Renal pelvis (tissue), 4 donors: ENCODE results near the gene PRDX2. TPM values are rescaled to one million over a fixed set of nuclear protein-coding genes. Genes with fewer than 3 reads are reported as not detected.
"Not testable (repeated sequence)": the region's sequence is repeated elsewhere in the genome, so short reads cannot be mapped to it uniquely, and the experiment has no call there.

Source experiments
- DNase-seq: peaks from one replicate; pipeline ENCODE4 v3.0.0-alpha.2; 2013
- polyA plus RNA-seq, 3 donors: library from polyadenylated mRNA; unstranded; fragments of 120-200 nt; gene quantifications; one replicate each; pipeline ENCODE4 v1.2.1, GENCODE V29; 2013; ENCODE audit not compliant: insufficient read length in 3 of 3

PRDX2 gene
- polyA plus RNA-seq, 3 donors: 303 to 365 (median 345) TPM

DNA sequence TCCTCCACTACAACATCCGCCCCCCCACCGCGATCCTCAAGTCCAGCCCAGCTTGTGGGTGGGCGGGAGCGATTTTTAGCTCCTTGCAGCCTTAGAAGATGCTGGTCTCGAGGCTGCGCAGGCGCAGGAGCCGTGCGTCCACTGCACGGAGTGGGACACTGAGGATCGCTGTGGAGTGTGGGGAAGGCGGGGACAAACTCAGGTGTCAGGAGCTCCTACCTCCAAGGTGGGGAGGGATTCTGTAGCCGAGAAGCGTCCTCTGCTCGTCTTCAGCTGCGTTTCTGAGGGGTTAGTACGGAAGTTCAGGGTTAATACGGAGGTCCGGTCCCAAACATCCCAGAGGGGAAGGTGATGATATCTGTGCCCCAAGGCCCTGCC is 33.0 kb upstream of the PRDX2 start, which contains the start of gene RTBDN:
TSS of gene RTBDN (minus strand) at position 14 of the 378 bp plus-strand sequence. CDS start 4,600 bp downstream, outside the sequence.
- DNase-seq: no peak

DNA sequence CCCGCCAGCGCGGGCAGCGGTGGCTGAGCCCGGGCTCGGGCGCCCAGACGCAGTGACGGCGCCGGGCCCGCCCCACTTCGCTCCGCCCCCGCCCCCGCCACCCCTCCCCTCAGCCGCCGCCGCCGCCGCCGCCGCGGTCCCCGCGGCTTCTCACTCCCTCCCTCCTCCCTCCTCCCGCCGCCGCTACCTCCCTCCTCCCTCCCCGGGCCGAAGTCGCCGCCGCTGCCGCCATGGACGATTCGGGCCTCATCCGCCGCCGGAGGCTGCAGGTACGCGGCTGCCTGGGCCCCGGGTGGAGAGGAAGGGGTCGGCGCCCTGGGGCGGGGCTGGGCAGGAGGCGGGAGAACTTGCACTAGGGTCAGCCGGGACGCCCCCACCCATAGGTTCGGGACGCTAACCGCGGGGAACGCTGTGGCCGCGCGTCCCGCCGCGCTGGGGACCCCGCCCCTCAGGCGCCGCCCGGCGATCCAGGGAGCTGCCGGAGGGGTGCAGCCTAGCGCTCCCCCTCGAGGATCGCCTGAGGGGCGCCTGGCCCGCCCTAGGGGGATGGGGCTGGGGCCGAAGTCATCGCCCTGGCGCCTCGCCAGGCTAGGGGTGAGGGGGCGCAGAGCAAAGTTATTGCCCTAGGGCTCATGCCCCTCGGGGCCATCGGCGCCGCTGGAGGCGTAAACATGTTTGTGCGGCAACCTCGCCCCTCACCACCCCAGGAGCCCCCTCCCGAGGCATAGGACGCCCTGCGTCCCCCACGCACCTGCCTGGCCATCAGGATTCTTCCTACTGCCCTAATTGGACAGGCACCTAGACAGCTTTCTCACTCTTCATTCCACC is 32.4 kb upstream of the PRDX2 start:
- DNase-seq: no peak

DNA sequence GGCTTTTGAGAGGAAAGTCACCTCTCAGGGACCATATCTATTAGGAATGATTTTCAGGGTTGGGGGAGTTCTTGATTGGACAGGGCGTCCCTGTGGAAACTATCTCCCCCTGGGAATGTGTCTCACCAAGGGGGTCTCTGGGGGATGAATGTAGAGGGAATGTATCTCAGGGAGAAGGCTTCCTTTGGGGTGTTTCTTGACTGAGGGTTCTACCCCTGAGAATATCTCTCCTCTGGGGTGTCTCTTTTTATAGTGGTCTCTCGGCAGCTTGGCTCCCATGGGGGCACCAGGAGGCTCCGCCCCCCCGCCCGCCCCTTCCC is 31.8 kb upstream of the PRDX2 start:
- no peak for DNase-seq

DNA sequence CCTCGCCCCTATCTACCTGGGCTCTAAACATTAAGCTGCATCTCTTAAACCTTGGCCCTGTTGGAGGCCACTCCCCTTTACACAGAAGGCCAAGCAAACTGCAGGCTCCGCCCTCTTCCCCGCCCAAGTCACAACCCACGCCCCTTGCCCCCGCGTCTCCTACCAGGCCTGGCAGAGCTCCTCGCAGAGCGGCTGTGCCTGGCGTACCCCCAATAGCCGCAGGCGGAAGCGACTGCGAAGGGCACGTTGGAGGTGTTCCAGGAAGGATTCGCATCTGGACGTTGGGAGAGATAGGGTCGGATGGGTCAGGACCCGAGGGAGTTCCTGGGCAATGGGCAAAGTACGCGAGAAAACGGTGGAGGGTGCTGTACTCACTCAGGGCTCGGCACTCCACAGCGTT is 26.9 kb upstream of the PRDX2 start:
- no peak for DNase-seq

DNA sequence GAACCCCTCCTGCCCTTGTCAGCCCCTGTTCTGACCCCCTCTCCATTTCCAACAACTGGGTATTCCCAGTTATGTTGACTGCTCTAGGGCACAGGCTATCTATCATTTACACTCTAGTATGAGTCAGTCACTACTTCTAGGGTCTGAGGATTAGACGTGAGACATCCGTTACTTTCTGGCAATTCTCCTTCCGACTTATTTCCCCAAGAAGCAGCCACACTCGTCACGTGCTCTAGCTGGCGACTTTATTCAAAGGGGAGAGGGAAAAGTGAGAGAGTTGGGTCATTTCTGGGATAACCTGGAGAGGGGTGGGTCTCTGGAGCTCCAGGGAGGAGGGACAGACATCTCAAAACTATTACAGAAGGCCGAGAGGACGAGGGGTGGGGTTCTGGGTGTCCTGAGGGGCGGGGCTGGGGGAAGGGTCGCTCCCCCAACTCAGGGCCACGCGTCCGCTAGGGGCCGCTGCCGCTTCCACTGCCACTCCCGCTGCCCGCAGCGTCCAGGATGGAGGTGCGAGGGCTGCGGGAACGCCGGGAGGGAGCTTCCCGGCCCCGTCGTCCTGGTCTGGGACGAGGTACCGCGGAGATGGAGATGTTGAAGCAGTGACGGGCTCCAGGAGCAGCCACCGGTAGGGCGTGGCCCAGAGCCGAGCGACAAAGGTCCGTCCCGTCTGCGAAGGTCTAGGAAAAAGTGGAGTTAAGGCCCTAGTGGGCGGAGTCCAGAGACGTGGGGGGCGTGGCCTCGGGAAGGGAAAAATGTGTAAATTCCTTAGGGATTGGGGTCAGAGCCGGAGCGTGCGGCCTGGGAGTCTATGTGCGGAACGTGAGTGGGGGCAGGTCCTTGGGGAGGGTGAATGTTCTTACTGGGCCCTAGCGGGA is 23.9 kb upstream of the PRDX2 start:
- no peak for DNase-seq

DNA sequence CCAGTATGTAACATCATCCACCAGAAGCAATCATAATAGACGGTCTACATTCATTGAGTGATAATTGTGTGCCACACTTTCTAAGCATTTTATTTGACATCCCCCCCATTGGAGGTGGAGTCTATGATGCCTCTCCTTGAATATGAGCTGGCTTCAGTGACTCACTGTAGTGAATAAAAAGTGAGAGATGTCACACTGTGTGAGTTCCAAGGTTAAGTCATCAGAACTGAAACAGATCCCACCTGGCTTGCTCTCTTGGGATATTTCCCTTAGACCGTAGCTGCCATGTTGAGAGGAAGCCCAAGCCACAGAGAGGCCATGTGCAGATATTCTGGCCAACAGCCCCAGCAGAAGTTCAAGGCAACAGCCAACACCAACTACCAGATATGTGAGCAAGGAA is 20.2 kb upstream of the PRDX2 start:
- no peak for DNase-seq

DNA sequence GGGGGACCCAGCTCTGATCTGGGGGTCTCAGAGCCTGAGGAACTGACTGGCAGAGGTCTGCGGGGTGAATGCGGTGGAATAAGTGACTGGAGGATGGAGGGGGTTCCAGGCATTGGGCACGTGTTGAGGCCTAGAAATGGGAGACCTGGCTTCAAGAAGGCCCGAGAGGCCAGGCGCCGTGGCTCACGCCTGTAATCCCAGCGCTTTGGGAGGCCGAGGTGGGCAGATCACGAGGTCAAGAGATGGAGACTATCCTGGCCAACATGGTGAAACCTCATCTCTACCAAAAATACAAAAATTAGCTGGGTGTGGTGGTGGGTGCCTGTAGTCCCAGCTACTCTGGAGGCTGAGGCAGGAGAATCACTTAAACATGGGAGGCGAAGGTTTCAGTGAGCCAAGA is 16.2 kb upstream of the PRDX2 start:
- not testable (repeated sequence) for DNase-seq

DNA sequence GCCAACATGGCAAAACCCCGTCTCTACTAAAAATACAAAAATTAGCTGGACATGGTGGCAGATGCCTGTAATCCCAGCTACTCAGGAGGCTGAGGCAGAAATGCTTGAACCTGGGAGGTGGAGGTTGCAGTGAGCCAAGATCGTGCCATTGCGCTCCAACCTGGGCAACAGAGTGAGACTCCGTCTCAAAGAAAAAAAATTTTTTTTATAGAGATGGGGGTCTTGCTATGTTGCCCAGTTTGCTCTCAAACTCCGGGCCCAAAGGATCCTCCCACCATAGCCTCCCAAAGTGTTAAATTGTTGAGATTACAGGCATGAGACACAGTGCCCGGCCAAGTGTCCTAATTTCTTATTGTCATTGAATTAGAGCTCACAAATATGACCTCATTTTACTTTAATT is 15.6 kb upstream of the PRDX2 start:
- DNase-seq: not testable (repeated sequence)

DNA sequence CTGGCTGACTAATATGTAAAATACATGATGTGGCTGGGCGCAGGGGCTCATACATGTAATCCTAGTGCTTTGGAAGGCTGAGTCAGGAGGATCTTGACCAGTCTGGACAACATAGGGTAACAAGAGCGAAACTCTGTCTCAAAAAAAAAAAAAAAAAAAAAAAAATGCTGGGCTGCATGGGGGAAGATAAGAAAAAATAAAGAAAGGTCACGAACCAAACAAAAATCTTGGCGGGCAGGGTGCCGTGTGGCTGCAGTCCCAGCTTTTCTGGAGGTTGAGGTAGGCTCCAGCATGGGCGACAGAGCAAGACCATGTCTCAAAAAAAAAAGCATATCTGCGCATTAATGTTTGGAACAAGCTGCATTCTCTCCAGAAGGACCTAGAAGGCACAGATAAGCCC is 13.5 kb upstream of the PRDX2 start:
- no peak for DNase-seq

DNA sequence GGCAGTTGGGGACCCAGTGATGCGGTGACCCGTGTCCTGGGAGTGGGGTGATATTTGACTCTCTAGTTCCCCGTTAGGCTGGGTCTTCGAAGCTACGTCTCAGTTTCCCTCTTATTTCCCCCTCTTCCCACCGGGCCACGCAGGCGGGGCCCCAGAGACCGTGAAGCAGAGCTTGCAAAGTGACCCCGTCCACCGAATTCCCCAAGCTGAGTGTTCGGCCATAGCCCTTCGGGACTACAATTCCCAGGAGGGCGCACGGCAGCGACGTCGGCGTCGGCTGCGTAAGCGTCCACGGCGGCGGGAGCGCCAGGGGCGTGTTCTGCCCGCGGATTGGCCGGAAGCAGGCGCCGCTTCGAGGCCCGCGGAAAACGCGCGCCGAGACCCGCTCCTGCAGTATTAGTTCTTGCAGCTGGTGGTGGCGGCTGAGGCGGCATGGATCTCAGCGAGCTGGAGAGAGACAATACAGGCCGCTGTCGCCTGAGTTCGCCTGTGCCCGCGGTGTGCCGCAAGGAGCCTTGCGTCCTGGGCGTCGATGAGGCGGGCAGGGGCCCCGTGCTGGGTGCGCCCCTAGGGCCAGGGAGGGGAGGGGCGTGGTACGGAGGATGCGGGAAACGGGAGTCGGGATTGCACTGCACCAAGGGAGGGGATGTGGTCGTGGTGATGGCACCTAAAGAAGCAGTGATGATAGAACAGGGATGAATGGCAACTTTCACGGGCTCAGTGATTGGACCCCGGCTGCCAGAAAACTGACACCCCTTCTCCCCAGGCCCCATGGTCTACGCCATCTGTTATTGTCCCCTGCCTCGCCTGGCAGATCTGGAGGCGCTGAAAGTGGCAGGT is 4.9 kb upstream of the PRDX2 start, which contains the start of gene RNASEH2A:
TSS of gene RNASEH2A (plus strand) at position 343 of the 840 bp plus-strand sequence. CDS start at position 433, 90 bp downstream.
- peak; percentile 92 for DNase-seq

DNA sequence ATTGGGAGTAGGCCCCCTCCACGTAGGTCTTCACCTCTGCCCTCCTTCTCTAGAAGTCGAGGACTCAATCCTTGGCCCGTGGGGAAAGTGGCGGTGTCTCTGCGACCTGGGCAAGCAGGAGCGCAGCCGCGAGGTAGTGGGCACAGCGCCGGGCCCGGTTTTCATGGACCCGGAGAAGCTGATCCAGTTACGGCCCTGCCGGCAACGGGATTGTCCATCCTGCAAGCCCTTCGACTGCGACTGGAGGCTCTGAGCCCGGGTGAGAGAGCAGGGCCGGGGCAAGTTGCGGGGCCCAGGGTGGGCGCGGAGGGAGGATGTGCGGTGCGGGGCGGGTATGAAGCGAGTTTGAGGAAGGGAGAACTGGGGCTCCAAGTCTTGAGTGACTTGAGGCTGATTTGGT is 2.5 kb upstream of the PRDX2 start:
- DNase-seq: no peak

DNA sequence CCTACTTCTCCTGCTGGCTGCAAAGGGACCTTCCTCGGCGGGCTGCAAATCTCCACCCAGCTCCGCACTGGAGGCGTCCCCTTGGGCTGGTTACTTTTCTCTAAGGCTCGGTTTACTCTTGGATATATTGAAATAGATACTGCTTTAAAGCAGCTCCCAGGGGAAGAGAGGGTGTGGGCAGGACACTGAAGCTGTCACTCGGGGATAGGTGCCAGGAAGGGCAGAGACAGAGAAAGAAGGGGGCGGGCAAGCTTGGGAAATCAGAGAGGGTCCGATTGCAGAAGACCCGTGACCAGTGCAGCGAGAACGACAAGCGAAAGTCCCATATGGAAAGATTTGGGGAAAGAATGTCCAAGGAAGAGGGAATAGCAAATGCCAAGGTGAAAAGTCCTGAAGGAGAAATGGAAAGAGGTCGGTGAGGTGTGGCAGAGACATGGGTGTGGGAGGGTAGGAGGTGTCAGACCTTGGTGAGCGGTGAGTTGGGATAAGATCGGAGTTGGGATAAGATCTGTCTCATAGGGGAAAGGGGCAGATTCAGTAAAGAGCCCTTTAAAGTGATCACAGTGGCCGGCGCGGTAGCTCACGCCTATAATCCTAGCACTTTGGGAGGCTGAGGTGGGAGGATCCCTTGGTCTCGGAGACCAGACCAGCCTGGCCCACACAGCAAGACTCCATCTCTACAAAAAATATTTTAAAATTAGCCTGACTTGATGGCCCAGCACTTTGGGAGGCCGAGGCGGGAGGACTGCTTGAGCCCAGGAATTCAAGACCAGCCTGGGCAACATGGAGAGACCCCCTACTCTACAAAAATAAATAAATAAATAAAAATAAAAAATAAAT is 887 bp upstream of the PRDX2 start:
- no peak for DNase-seq

DNA sequence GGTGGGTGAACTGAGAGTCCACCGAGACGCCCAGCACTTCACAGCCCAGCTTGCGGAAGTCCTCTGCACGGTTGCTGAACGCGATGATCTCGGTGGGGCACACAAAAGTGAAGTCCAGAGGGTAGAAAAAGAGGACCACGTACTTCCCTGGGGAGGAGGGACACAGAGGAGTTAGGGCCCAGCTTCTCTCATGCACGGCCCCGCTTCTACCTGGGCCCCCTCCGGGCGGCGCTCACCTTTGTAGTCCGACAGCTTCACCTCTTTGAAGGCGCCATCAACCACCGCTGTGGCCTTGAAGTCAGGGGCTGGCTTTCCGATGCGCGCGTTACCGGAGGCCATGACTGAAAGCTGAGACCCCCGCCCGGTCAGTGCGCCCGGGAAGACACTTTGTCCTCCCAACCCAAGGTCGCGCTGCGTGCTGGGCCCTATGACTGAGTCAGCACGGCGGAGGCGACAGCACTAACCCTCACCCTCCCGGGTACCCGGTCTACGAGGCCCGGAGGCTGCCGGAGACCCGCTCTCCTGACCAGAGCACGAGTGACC is 606 bp downstream of the PRDX2 start:
- DNase-seq: no peak

DNA sequence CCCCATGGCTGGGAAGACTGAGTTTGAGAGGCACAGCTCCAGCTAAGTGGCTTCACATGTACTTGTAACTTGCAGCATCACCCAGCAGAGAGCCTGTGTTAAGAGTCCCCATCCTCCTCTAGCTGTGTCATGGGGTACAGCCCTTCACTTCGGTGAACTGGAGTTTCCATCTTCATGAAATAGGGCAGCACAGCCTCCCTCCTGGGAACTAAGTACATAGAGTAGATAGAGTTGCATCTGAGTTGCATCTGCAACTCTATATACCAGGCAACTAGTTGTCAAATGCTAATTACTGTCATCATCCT is 1.2 kb downstream of the PRDX2 start:
- DNase-seq: no peak

DNA sequence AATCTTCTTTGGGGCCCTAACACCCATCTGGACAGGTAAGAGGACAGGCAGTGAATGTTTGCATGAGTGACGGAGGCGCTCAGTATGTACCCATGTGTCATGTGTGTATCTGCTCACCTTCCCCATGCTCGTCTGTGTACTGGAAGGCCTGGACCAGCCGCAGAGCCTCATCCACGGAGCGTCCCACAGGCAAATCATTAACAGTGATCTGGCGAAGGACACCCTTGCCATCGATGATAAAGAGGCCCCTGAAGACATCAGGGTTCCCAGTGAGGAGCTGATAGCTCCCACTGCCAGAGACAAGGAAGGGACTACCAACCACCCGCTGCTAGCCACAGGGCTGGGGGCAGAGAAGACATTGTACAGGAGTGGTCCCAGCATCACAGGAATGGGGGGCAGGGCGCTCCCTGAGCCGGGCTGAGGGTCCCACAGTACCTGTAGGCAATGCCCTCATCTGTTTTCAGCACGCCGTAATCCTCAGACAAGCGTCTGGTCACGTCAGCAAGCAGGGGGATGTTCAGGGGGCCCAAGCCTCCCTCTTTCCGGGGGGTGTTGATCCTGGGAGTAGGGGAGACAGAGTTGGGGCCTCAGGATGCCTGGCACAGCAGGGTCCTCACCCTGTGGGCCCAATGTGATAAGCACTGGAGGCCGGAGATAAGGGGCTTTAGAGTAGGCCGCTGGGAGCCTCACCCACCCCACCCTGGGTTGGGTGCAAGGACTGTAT is 1.7 kb downstream of the PRDX2 start:
- no peak for DNase-seq

DNA sequence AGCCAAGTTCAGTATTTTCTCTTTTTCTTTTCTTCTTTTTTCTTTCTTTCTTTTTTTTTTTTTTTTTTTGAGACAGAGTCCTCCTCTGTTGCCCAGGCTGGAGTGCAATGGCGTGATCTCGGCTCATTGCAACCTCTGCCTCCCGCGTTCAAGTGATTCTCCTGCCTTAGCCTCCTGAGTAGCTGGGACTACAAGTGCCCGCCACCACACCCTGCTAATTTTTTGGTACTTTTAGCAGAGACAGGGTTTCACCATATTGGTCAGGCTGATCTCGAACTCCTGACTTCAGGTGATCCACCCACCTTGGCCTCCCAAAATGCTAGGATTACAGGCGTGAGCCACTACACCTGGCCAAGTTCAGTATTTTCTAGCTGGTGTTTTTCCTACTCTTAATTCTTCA is 4.0 kb downstream of the PRDX2 start:
- DNase-seq: not testable (repeated sequence)

DNA sequence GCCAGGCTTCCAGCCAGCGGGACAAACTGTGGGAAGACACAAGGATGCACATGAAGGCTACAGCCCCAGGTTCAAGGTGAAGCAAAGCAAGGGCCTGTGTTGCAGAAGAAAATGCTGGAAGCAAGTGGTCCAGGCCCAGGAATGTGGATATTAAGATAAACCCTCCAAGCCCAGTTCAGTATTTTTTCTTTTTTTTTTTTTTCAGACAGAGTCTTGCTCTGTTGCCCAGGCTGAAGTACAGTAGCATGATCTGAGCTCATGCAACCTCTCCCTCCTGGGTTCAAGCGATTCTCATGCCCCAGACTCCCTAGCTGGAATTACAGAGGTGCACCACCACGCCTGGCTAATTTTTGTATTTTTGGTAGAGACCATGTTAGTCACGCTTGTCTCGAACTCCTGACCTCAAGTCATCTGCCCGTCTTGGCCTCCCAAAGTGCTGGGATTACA is 4.4 kb downstream of the PRDX2 start:
- DNase-seq: no peak

DNA sequence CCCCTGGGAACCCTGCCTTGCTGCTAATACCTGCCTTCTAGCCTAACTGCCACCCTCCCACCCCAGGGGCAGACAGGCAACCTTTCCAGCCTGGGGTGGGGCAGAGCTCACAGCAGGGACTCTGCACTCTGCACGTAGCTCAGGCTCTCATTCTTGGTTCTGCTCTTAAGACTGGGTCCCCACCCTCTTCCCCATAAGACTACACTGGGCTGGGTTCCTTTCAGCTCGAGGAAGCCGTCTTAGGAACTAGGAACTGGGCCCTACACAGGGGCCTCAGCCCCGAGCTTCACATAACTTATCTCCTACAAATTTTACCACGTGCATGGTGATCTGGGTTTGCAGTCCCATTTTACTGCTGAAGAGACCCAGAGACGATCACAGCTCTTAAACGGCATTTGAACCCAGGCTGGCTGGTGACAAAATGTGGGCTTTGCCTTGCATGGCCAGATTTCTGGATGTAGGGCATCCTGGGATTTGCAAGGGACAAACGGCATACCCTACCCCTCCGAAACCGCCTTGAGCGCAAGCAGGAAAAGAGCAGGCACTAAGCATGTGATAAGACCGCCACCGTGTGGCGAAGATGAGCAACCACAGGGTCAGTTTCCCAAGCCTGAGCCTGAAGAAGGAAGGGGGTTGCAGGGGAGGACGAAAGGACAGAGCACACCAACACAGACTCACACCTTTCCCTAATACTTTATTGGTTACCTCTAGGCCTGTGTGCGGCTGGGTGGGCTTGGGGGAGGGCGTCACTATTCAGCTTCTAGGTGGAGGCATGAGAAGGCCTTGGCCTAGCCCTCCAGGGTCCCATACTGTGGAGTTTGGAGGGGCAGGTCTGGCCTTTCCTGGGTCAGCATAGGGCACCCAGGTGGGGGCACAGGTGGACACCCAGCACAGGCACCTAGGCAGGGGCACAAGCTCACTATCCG is 5.2 kb downstream of the PRDX2 start:
- no peak for DNase-seq

DNA sequence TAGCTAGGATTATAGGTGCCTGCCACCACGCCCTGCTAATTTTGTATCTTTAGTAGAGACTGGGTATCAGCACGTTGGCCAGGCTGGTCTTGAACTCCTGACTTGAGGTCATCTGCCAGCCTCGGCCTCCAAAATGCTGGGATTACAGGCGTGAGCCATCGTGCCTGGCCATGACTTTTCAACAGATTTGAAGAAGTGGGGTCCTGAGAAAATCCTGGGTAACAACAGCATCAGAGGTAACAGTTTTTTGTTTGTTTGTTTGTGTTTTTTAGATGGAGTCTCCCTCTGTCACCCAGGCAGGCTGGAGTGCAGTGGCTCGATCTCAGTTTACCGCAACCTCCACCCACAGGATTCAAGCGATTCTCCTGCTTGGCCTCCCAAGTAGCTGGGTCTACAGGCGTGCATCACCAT is 6.6 kb downstream of the PRDX2 start:
- no peak for DNase-seq
